Neural cell (in vitro differentiated cells): ENCODE data around the gene RAD51B. TPM values are rescaled to one million over a fixed set of nuclear protein-coding genes. Genes with fewer than 3 reads are reported as not detected.

Experiments
- H2AFZ ChIP-seq: fragments of 200-600, 300-800 bp; sonication (generic), shearing (Covaris generic); 2 replicates; pipeline ENCODE4 v1.6.0; 2014; ENCODE audit warnings: low read depth, mild to moderate bottlenecking, antibody characterized with exemption, low read length, moderate library complexity
- H3F3A ChIP-seq: fragments of 200-600 bp; shearing (Covaris generic); 2 replicates; pipeline ENCODE4 v1.6.1; 2016; ENCODE audit warnings: mild to moderate bottlenecking, moderate library complexity, mixed read lengths, antibody characterized with exemption, low read length; ENCODE audit not compliant: insufficient read depth, poor library complexity, severe bottlenecking
- H3K27ac ChIP-seq: fragments of 200-600, 300-800 bp; sonication (generic), shearing (Covaris generic); 2 replicates; pipeline ENCODE4 v1.5.1; 2014; ENCODE audit warnings: mild to moderate bottlenecking, low read length, moderate library complexity
- H3K27me3 ChIP-seq: fragments of 300-800, 200-600 bp; sonication (generic), shearing (Covaris generic); 2 replicates; pipeline ENCODE4 v1.6.0; 2014; ENCODE audit warnings: mild to moderate bottlenecking, low read depth, low read length, moderate library complexity; ENCODE audit not compliant: insufficient read depth
- H3K36me3 ChIP-seq: fragments of 300-800, 200-600 bp; sonication (generic), shearing (Covaris generic); 2 replicates; pipeline ENCODE4 v1.5.1; 2014; ENCODE audit warnings: mild to moderate bottlenecking, antibody characterized with exemption, low read length, moderate library complexity; ENCODE audit not compliant: insufficient read depth
- H3K4me2 ChIP-seq: fragments of 300-800, 200-600 bp; sonication (generic), shearing (Covaris generic); 2 replicates; pipeline ENCODE4 v1.6.0; 2014; ENCODE audit warnings: mild to moderate bottlenecking, low read length
- H3K4me3 ChIP-seq: fragments of 300-800, 200-600 bp; sonication (generic), shearing (Covaris generic); 2 replicates; pipeline ENCODE4 v1.5.1; 2014; ENCODE audit warnings: mild to moderate bottlenecking, low read length, moderate library complexity
- H3K79me2 ChIP-seq: fragments of 200-600 bp; shearing (Covaris generic); replicated peaks from 2 replicates; pipeline ENCODE4 v1.6.0; 2014; ENCODE audit warnings: mild to moderate bottlenecking, low read length, moderate library complexity; ENCODE audit not compliant: insufficient read depth
- H3K9ac ChIP-seq: fragments of 300-800, 200-600 bp; sonication (generic), shearing (Covaris generic); 2 replicates; pipeline ENCODE4 v1.6.1; 2016; ENCODE audit warnings: mild to moderate bottlenecking, low read length, mixed read lengths
- H3K9me2 ChIP-seq: fragments of 200-600 bp; shearing (Covaris generic); 2 replicates; pipeline ENCODE4 v1.6.1; 2016; ENCODE audit warnings: mild to moderate bottlenecking, low read length, mixed read lengths; ENCODE audit not compliant: insufficient read depth
- H3K9me3 ChIP-seq: fragments of 200-600, 300-800 bp; sonication (generic), shearing (Covaris generic); 2 replicates; pipeline ENCODE4 v1.6.1; 2016; ENCODE audit warnings: mild to moderate bottlenecking, mixed run types, low read length, moderate library complexity, mixed read lengths
- H4K20me1 ChIP-seq: fragments of 200-600 bp; shearing (Covaris generic); 2 replicates; pipeline ENCODE4 v1.6.1; 2016; ENCODE audit warnings: mild to moderate bottlenecking, mixed run types; ENCODE audit not compliant: insufficient read depth
- CTCF ChIP-seq: fragments of 450-650 bp; IDR thresholded peaks from 2 replicates; pipeline ENCODE4 v1.5.1; 2014; ENCODE audit warnings: antibody characterized with exemption, mild to moderate bottlenecking, moderate library complexity; ENCODE audit not compliant: poor library complexity, severe bottlenecking
- EP300 ChIP-seq: fragments of 450-650 bp; conservative IDR thresholded peaks from 2 replicates; pipeline ENCODE4 v1.6.1; 2014; ENCODE audit warnings: antibody characterized with exemption, mild to moderate bottlenecking, moderate library complexity; ENCODE audit not compliant: poor library complexity, severe bottlenecking
- EZH2 ChIP-seq: fragments of 200-600, 300-800 bp; shearing (Covaris generic), sonication (generic); IDR thresholded peaks from 2 replicates; pipeline ENCODE4 v1.6.1; 2014; ENCODE audit warnings: antibody characterized with exemption, low read length, borderline replicate concordance, mild to moderate bottlenecking; ENCODE audit not compliant: insufficient read depth, poor library complexity, severe bottlenecking
- MXI1 ChIP-seq: fragments of 450-650 bp; conservative IDR thresholded peaks from 2 replicates; pipeline ENCODE4 v1.6.1; 2014; ENCODE audit warnings: antibody characterized with exemption, mild to moderate bottlenecking; ENCODE audit not compliant: poor library complexity, severe bottlenecking
- POLR2AphosphoS5 ChIP-seq: IDR thresholded peaks from 2 replicates; pipeline ENCODE4 v1.6.1; 2012
- RAD21 ChIP-seq: fragments of 450-650 bp; conservative IDR thresholded peaks from 2 replicates; pipeline ENCODE4 v1.6.1; 2014; ENCODE audit warnings: antibody characterized with exemption, mild to moderate bottlenecking, moderate library complexity
- REST ChIP-seq: IDR thresholded peaks from 2 replicates; pipeline ENCODE4 v1.6.1; 2012; ENCODE audit warnings: borderline replicate concordance
- SMC3 ChIP-seq: fragments of 450-650 bp; conservative IDR thresholded peaks from 2 replicates; pipeline ENCODE4 v1.6.1; 2014; ENCODE audit warnings: antibody characterized with exemption, mild to moderate bottlenecking, moderate library complexity; ENCODE audit not compliant: poor library complexity
- TAF1 ChIP-seq: IDR thresholded peaks from 2 replicates; pipeline ENCODE4 v1.6.1; 2012; ENCODE audit warnings: low read depth
- polyA plus RNA-seq: library from polyadenylated mRNA; depleted of rRNA; stranded (reverse); fragments of >200 nt; gene quantifications from 2 replicates; pipeline ENCODE4 v1.2.3, GENCODE V29; 2014

RAD51B gene
- polyA plus RNA-seq, 1 donor from 2014 or later: 3.1 TPM

- Histone ChIP-seq H2AFZ (no peak overlapping the region), H3K9me3 (no peaks in the 10 kb centered on the region), H3K36me3 (no peaks in the 10 kb centered on the region), H3K9ac (no peak overlapping the region), H3K27me3 (no peaks in the 10 kb centered on the region), H3F3A (no peaks in the 10 kb centered on the region), H4K20me1 (no peaks in the 10 kb centered on the region), H3K27ac (no peak overlapping the region), H3K79me2 (no peaks in the 10 kb centered on the region), H3K9me2 (no peaks in the 10 kb centered on the region), H3K4me2 (no peak overlapping the region), H3K4me3 (no peak overlapping the region)
- TF ChIP-seq EZH2 (no peak), SMC3 (no peak), RAD21 (no peak), REST (no peak)
Observed at GRCh38 chr14:68336165-68336564, 516.6 kb downstream of the RAD51B start.

- no peaks in the 10 kb centered on the region for H3K9me2 ChIP-seq
- H3K79me2 ChIP-seq: no peaks in the 10 kb centered on the region
- H3K27ac ChIP-seq: no peak overlapping the region
- no peak overlapping the region for H2AFZ ChIP-seq
- TF ChIP-seq CTCF (no peak), TAF1 (no peak), EZH2 (no peak), RAD21 (no peak), EP300 (no peak)
- no peak overlapping the region for H3K4me3 ChIP-seq
- H3K36me3 ChIP-seq: no peaks in the 10 kb centered on the region
- H3F3A ChIP-seq: no peaks in the 10 kb centered on the region
- H3K9me3 ChIP-seq: no peaks in the 10 kb centered on the region
- H3K27me3 ChIP-seq: no peaks in the 10 kb centered on the region
- H3K4me2 ChIP-seq: no peak overlapping the region
- H4K20me1 ChIP-seq: no peaks in the 10 kb centered on the region
- no peak overlapping the region for H3K9ac ChIP-seq
Observed at GRCh38 chr14:68337279-68337678, 517.7 kb downstream of the RAD51B start.

GRCh38 chr14:68340262-68340661 is 520.7 kb downstream of the RAD51B start:
- no peak overlapping the region for H2AFZ ChIP-seq
- no peak overlapping the region for H3K27ac ChIP-seq
- no peak overlapping the region for H3K4me3 ChIP-seq
- no peaks in the 10 kb centered on the region for H3K9me2 ChIP-seq
- no peaks in the 10 kb centered on the region for H3K27me3 ChIP-seq
- no peaks in the 10 kb centered on the region for H4K20me1 ChIP-seq
- no peak overlapping the region for H3K4me2 ChIP-seq
- H3K79me2 ChIP-seq: no peaks in the 10 kb centered on the region
- H3K9me3 ChIP-seq: no peaks in the 10 kb centered on the region
- no peaks in the 10 kb centered on the region for H3K36me3 ChIP-seq
- no peak overlapping the region for H3K9ac ChIP-seq
- no peaks in the 10 kb centered on the region for H3F3A ChIP-seq
- TF ChIP-seq TAF1 (no peak), EP300 (no peak), SMC3 (no peak), CTCF (no peak), REST (no peak), RAD21 (no peak), MXI1 (no peak), POLR2AphosphoS5 (no peak), EZH2 (no peak)
